Body of pancreas (tissue), 4 donors: ENCODE results near the gene PHYKPL.

Source experiments
- POLR2A ChIP-seq, 3 donors: fragments of 450-650 bp; IDR thresholded peaks; one replicate each; pipeline ENCODE4 v1.6.1; 2016; ENCODE audit warnings: antibody characterized with exemption in 3 of 3, mild to moderate bottlenecking in 2 of 3
- TF ChIP-seq, protein P1 (sequence below), 7 experiments: fragments of 450-650 bp in 4 of 7; fragments of 200-600 bp in 3 of 7; sonication (generic) in 3 of 7; IDR thresholded peaks; one replicate each; pipeline ENCODE4 v1.5.1; 2016 to 2019; ENCODE audit warnings: antibody characterized with exemption in 7 of 7

GRCh38 chr5:178271726-178272479 is 39.3 kb upstream of the PHYKPL start:
- TF ChIP-seq, protein P1, sequence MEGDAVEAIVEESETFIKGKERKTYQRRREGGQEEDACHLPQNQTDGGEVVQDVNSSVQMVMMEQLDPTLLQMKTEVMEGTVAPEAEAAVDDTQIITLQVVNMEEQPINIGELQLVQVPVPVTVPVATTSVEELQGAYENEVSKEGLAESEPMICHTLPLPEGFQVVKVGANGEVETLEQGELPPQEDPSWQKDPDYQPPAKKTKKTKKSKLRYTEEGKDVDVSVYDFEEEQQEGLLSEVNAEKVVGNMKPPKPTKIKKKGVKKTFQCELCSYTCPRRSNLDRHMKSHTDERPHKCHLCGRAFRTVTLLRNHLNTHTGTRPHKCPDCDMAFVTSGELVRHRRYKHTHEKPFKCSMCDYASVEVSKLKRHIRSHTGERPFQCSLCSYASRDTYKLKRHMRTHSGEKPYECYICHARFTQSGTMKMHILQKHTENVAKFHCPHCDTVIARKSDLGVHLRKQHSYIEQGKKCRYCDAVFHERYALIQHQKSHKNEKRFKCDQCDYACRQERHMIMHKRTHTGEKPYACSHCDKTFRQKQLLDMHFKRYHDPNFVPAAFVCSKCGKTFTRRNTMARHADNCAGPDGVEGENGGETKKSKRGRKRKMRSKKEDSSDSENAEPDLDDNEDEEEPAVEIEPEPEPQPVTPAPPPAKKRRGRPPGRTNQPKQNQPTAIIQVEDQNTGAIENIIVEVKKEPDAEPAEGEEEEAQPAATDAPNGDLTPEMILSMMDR (IDR thresholded peaks at IDR 0.05), result no peak
- no peak for TF ChIP-seq POLR2A (IDR thresholded peaks at IDR 0.05)
